Mononuclear cell (primary cell): ENCODE data around the gene SLC22A23. TPM values are rescaled to one million over a fixed set of nuclear protein-coding genes. Genes with fewer than 3 reads are reported as not detected.

Source experiments
- H3K27me3 ChIP-seq: 2 replicates; pipeline ENCODE4 v1.6.0; 2011; ENCODE audit warnings: low read length, control low read depth; ENCODE audit not compliant: insufficient read depth
- H3K4me1 ChIP-seq: 2 replicates; pipeline ENCODE4 v1.5.1; 2011; ENCODE audit warnings: mild to moderate bottlenecking, low read length, control low read depth; ENCODE audit not compliant: insufficient read depth
- H3K4me3 ChIP-seq: 2 replicates; pipeline ENCODE4 v1.5.1; 2011; ENCODE audit warnings: mild to moderate bottlenecking, low read length, moderate library complexity
- H3K9me3 ChIP-seq: 2 replicates; pipeline ENCODE4 v1.5.1; 2011; ENCODE audit warnings: low read depth, mild to moderate bottlenecking, control low read depth, low read length
- total RNA-seq: library from RNA; depleted of rRNA; stranded (reverse); fragments of >200 nt; gene quantifications from one replicate; pipeline ENCODE4 v1.2.3, GENCODE V29; 2012

Gene SLC22A23
- total RNA-seq, 1 donor, result 6.0 TPM

DNA sequence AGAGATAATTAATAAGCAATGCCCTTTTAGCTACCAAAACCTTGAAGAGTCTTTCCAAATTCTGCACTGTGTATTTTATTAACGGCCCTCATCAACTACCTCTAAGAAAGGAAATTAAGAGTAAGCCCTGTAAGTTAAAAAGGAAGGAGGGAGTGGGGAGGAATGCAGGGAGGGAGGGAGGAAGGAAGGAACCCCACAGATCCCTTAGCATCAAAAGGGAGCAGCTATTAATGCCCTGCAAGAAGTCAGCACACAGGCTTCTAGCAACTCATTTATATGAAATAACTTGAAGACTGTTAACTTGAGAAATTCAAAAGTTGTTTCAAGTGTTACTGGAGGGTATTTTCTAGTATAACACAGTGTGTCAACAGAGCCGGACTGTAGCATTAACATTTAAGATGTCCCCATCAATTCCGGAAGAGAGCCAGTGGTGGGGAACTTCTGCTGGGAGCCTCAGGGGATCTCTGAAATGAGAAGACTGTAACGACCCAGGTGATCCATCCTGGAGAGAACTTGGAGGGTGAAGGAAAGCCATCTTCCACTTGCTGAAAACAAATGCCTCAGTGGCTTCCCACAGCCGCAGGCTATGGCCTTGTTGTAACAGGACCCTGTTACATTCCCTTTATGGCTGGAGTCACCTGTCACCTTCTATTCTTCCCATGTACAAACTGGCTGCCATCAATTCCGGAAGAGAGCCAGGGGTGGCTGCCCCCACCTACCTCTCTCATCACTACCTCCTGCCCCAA lies 33.2 kb downstream of the SLC22A23 start:
- Histone ChIP-seq H3K27me3 (peaks cover 5% of the 10 kb centered on the region), H3K4me1 (no peaks in the 10 kb centered on the region), H3K9me3 (no peaks in the 10 kb centered on the region), H3K4me3 (no peak overlapping the region)

DNA sequence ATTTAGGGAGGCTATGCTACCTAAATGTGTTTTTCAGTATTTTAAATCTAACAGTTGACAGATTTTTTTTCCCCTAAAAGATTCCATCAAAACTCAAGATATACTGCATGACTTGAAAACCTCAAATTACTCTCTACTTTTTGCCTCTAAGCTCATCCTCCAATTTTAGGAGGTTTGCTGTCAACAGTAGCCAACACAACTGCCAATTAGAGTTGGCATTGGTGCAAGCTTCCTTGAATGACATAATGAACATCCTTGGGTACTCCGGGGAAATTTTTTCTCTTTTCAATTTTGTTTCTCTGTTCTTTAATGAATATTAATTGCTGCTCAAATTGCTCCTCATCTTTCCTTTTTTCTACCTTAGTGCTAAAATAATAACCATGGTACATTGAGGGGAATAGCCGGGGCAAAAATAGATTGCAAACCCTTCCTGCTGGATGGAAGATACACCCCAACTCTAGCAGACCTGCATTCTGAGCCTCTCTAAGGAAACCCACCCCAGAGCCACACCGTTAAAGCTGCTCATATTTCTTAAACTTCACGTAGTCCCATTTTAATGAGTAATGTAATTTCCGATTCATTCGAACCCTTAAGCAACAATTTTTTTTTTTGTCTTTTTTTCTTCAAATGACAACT lies 34.3 kb downstream of the SLC22A23 start:
- no peak overlapping the region for H3K4me3 ChIP-seq
- no peaks in the 10 kb centered on the region for H3K9me3 ChIP-seq
- peaks cover 5% of the 10 kb centered on the region for H3K27me3 ChIP-seq
- H3K4me1 ChIP-seq, result no peaks in the 10 kb centered on the region

DNA sequence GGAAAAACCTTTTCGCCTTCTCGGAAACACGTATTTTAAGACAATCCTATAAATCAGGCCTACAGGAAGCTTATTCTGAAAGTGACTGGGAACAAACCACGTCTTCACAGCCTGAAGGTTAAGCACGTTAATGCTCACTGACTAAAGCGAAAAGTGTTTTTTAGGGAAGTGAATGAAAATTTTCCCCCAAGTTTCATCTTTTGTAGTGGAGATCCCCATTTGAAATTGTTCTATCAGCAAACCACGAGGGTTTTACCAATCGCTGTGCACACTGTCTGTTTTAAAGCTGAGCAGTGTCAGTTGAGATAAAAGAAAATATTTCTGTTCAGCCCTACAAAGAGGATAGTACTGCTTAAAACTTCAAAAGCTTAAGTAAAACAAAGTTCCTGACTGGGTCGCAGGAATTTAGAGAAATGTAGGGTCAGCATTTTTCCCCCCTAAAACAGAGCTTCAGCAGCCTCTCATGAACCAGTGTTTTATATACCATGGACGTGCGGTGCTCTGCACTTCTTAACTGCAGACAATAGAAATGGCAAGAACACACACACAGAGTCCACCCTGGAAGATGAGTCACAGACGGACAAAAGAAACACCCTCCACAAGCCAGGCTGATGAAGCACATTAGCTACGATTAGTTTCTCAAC lies 34.9 kb downstream of the SLC22A23 start:
- no peaks in the 10 kb centered on the region for H3K4me1 ChIP-seq
- no peaks in the 10 kb centered on the region for H3K9me3 ChIP-seq
- H3K27me3 ChIP-seq, result peaks cover 5% of the 10 kb centered on the region
- H3K4me3 ChIP-seq, result no peak overlapping the region

DNA sequence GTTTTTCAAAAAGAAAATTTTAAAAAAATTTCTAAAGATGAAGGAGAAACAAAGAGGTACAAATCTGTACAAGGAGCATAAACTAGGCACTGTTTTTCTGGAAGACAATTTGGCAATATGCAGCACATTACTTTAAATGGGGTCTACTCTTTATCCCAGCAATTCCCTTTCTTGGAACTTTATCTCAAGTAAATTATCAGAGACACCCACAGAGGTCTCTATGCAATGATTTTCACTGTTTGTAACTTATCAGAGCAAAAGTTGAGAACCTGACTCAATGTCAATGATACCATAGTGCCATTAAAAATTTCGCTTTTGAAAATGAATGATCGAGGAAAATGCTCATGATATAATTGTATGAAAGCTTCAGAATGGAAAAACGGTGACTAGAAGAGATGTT lies 35.7 kb downstream of the SLC22A23 start:
- Histone ChIP-seq H3K4me3 (no peak overlapping the region), H3K27me3 (peaks cover 5% of the 10 kb centered on the region), H3K9me3 (no peaks in the 10 kb centered on the region), H3K4me1 (no peaks in the 10 kb centered on the region)

DNA sequence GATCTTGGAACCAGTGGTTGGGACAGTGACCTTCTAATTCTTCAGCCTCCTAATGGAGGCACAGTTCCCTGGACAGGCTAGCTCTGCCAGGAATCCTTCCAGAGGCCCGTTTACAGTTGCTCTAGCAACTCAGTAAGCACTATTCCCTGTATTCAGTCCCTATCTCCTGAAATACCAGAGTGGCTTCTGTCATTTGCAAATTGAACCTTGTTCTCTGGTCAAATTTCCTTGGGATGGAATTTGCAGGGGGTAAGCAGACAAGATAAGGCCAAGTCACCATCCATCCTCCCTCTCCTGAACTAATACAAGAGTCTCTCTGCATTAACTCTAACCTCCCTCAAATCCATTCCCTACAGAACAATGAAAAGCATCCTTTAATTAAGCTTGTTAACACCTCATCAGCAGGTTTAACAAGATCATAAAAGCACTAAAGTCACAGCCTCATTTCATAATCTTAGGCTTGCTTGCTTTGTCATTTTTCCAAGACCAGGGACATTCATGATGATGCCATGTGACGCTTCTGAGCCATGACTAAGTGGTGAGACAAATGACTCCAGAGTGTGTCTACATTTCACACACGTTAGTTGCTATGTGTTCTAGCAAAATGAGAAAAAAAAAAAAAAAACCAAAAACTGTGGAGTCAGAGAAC lies 37.1 kb downstream of the SLC22A23 start:
- H3K9me3 ChIP-seq, result no peaks in the 10 kb centered on the region
- no peak overlapping the region for H3K4me3 ChIP-seq
- H3K4me1 ChIP-seq, result no peaks in the 10 kb centered on the region
- H3K27me3 ChIP-seq, result peaks cover 5% of the 10 kb centered on the region

DNA sequence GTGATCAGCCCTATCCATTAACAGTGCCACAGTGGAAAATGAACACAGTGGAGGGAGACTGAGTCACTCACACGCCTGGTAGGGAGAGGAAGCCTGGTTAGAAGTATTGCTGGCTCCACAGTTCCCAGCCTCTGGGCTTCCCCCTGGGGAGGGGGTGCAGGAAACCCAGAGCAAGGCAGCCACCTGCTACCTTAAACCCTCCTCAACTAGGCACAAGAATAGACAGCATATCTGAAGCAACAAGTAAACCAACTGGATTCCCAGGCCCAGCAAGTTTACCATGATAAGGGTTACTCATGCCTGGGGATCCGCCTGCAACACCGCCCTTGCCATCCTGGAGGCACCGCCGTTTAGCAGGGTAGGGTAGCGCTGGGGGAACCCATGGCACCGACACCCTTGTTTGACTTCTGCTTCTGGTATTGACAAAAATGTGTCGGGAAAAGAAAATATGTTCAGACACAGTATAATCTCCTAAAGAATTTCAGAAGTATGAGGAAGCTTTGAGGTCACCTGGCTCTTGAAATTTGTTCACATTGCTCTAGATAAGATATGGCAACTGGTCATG lies 38.3 kb downstream of the SLC22A23 start:
- no peak overlapping the region for H3K4me3 ChIP-seq
- H3K4me1 ChIP-seq, result no peaks in the 10 kb centered on the region
- peaks cover 5% of the 10 kb centered on the region for H3K27me3 ChIP-seq
- no peaks in the 10 kb centered on the region for H3K9me3 ChIP-seq

DNA sequence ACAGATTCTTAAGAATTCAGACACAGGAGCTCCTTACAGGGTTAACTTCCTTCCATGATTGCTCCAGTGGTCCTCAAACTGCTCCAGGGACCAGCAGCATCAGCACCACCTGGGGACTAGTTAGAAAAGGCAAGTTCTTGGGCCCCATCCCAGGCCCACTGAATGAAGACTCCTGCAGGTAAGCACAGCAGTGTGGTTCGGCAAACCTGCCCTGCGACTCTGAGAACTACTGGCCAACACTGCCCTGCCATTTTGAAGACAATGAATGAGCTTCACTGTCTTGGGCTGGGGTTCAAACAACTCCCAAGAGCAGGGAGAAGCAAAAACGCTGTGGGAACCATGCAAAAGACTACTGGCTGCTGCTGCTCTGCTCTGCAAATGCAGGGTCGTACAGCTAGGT lies 39.4 kb downstream of the SLC22A23 start:
- Histone ChIP-seq H3K4me3 (no peak overlapping the region), H3K27me3 (peaks cover 4% of the 10 kb centered on the region), H3K9me3 (no peaks in the 10 kb centered on the region), H3K4me1 (no peaks in the 10 kb centered on the region)

DNA sequence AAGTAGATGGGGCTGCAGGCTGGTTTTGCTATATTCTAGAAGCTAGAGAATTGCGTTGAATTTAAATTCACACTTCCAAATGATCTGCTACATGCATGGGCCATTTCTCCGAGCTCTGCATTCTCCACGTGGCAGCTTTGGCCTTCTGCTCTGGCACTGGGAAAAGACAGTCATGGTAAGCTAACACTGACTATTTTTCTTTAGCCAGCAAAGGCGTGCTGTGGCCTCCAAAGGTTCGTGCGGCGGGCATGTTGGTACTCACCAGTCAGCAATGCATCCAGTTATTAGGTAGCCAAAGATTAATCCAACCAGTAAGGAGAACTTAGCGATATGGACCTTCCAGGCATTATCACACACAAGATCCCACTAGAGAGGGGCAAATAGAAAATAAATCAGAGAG lies 41.4 kb downstream of the SLC22A23 start:
- Histone ChIP-seq H3K27me3 (no peaks in the 10 kb centered on the region), H3K4me3 (no peak overlapping the region)

DNA sequence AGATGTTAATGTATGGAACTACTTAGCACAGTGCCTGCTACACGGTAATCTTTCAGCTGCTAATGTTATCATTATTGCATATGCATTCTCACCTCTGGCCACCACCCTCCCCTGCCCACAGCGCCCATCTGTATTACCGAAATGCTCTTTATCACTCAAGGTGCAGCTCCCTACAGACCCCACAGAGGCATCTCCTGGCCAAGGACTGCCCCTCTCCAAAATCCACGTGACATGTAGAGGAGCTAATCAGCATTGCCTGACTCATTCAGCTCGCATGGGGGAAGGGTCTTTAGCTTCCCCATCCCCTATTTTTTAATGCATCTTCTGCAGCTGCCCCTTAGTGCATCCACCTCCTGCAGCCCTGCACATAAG lies 41.8 kb downstream of the SLC22A23 start:
- no peaks in the 10 kb centered on the region for H3K9me3 ChIP-seq
- no peak overlapping the region for H3K4me3 ChIP-seq
- H3K27me3 ChIP-seq, result no peaks in the 10 kb centered on the region
- H3K4me1 ChIP-seq, result no peaks in the 10 kb centered on the region

More for the DNA sequence above, 41.4 kb downstream of the SLC22A23 start:
- Histone ChIP-seq H3K4me1 (no peaks in the 10 kb centered on the region), H3K9me3 (no peaks in the 10 kb centered on the region)

DNA sequence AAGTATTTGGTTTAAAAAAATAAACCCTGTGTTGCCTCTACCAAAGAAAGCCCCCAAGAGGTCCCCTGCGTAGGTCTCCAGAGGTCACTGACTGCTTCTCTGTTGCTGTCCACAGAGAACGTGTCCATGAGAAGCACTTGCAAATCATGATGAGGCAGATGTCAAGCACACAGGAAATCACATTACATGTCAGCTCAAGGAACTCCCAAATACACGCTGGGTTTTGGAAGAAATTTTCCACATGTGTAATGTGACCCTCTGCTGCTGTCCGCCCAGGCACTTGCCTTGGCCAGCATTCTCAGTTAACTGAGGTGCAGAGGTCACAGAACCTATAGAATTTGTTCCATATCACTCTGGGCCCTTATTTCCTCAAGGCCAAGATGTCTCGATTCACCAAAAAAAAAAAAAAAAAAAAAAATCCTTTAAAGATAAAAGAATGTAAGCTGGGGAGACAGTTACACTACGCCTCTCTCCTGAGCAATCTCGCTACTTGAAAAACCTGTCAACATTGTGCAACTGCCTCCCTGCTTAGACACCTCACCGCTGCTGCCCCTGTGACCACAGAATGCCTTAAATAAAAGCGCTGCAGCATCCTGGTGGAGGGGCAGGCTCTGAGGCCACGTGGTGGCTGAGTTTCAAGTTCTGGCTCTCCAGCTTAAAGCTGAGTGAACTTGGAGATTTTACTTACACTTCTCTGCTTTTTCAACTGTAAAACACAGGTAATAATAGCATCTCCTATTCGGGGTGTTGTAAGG lies 42.3 kb downstream of the SLC22A23 start:
- Histone ChIP-seq H3K4me1 (no peaks in the 10 kb centered on the region), H3K27me3 (no peaks in the 10 kb centered on the region), H3K9me3 (no peaks in the 10 kb centered on the region), H3K4me3 (no peak overlapping the region)

DNA sequence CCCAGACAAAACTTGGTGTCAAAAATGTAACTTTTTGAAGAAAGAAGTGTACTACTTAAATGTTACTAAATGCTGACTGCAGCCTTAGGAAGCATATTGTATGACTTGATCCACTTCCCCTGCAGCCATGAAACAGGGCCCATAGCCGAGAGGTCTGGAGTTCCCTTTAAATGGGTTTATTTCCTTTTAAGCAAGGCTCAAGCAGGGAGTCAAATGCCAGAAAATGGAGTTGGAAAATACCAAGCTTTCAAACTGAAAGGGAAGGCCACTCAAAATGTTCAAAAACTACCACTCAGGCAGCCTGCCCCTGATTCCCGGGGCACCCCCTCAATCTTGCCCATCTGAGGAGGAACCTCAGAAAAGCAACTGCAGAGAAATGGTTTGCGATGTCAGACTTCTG lies 43.3 kb downstream of the SLC22A23 start:
- no peaks in the 10 kb centered on the region for H3K27me3 ChIP-seq
- H3K9me3 ChIP-seq, result no peaks in the 10 kb centered on the region
- no peaks in the 10 kb centered on the region for H3K4me1 ChIP-seq
- H3K4me3 ChIP-seq, result no peak overlapping the region

DNA sequence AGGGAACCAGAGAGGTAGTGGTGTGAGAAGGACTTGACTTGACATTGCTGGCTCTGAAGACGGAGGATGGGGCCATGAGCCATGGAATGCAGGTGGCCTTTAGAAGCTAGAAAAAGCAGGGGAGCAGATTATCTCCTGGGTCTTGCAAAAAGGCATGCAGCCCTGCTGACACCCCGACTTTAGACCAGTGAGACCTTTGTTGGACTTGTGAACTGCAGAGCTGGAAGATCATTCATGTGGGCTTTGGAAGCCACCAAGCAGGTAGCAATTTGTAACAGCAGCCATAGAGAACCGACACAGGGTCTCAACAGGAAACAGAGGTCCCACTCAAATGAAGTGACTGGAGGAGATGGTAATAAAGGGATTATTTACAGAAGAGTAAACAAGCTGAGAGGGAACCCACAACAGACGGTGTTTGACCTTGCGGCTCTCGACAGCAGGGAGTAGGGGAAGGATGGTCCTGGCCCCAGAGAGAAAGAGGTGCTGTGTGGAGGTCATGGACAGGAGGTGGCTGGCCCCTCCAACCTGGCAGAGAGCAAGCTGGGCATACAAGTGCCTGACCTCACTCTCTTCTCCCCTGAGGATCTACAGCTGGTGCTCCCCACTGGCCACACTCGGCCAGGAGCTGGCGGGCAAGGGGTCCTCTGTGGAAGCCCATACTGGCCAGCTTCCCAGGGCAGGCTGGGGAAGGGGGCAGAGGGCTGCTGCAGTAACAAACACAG lies 43.9 kb downstream of the SLC22A23 start:
- Histone ChIP-seq H3K4me3 (no peak overlapping the region), H3K27me3 (no peaks in the 10 kb centered on the region), H3K9me3 (no peaks in the 10 kb centered on the region), H3K4me1 (no peaks in the 10 kb centered on the region)

DNA sequence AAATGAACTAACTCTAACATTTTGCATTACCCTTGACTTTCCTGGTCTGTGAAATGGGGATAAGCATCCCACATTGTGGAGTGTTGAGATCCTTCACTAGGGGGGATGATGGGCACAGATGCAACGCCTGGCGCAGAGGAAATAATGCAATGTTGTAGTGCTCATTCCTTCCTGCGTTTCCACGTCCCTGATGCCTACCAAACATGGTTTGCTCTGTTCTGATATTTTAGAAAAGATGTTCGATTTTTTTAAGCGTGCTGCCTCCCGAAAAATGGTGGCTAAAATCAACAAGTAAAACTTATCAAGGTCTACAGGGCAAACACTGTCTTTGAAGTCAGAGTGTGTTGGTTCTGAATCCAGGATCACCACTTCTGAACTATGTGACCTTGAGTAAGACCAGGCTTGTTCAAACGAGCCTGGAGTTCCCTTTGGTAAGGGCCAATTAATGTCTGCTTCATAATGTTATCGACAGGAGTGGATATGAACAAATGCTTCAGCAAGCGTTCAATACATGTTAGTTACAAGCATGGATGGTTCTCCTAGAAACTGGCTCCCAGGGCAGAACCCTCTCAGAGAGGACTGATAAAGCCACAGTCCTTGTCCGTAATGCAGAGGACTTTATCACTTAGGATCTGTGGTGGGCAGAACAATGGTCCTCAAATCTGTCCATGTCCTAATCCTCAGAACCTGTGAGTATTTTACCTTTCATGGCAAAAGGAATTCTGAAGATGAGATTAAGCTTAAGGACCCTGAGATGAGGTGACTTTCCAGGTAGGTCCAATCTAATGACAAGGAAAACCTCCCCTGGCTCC lies 44.7 kb downstream of the SLC22A23 start:
- H3K4me3 ChIP-seq, result no peak overlapping the region
- no peaks in the 10 kb centered on the region for H3K4me1 ChIP-seq
- H3K9me3 ChIP-seq, result no peaks in the 10 kb centered on the region
- H3K27me3 ChIP-seq, result no peaks in the 10 kb centered on the region
